Activated naive CD4-positive, alpha-beta T cell treated with anti-CD3 and anti-CD28 coated beads for 36 hours (primary cell): ENCODE data around the gene ADAMTS14. TPM values are rescaled to one million over a fixed set of nuclear protein-coding genes. Genes with fewer than 3 reads are reported as not detected.
A peak's percentile ranks its signal among the peaks of the same experiment; 100 is the strongest.
"Not testable (repeated sequence)": the region's sequence is repeated elsewhere in the genome, so short reads cannot be mapped to it uniquely, and the experiment has no call there.

Experiments used
- CTCF ChIA-PET: fragments of 350-600 bp; sonication (Branson Sonifier 250); formaldehyde crosslinking; loops from one replicate; lab custom pipeline; 2021; ENCODE audit warnings: antibody characterized with exemption; lab: Charles Lee
- DNase-seq: peaks from one replicate; pipeline ENCODE4 v3.0.0-alpha.2; 2020
- H3K27ac Mint-ChIP-seq: one replicate; pipeline ENCODE4 v1.8.0; 2021; ENCODE audit warnings: mild to moderate bottlenecking, mixed read lengths
- H3K27me3 Mint-ChIP-seq: one replicate; pipeline ENCODE4 v1.8.0; 2021; ENCODE audit warnings: low read depth, mixed read lengths
- H3K36me3 Mint-ChIP-seq: one replicate; pipeline ENCODE4 v1.8.0; 2021; ENCODE audit warnings: low read depth, mixed read lengths
- H3K4me1 Mint-ChIP-seq: one replicate; pipeline ENCODE4 v1.8.0; 2021; ENCODE audit warnings: low read depth, mixed read lengths
- H3K4me3 Mint-ChIP-seq: one replicate; pipeline ENCODE4 v1.8.0; 2021; ENCODE audit warnings: mild to moderate bottlenecking, moderate library complexity, mixed read lengths
- H3K9me3 Mint-ChIP-seq: one replicate; pipeline ENCODE4 v1.8.0; 2021; ENCODE audit warnings: mixed read lengths
- intact Hi-C: fragments of 100-400 bp; cut with micrococcal nuclease; formaldehyde crosslinking; loops from one replicate; pipeline ENCODE4 v1.15.1; 2023
- total RNA-seq, 2 experiments: library from RNA; stranded (reverse); gene quantifications; one replicate each; pipeline ENCODE4 v1.2.3, GENCODE V29; 2021

ADAMTS14 gene
- total RNA-seq, 2 experiments from 2014 or later: not detected

- DNase-seq, H3K36me3 Mint-ChIP-seq, CTCF ChIA-PET, intact Hi-C loops, H3K27ac Mint-ChIP-seq, H3K4me1 Mint-ChIP-seq, H3K4me3 Mint-ChIP-seq, H3K27me3 Mint-ChIP-seq: not testable (repeated sequence)
- H3K9me3 Mint-ChIP-seq: peaks cover 17% of the 10 kb centered on the region
Observed at GRCh38 chr10:70644959-70645358, 27.3 kb upstream of the ADAMTS14 start.

- Mint-ChIP-seq H3K27me3 (no peaks in the 10 kb centered on the region), H3K4me3 (no peak overlapping the region), H3K9me3 (peaks cover 34% of the 10 kb centered on the region), H3K27ac (no peak overlapping the region), H3K36me3 (peaks cover 3% of the 10 kb centered on the region), H3K4me1 (no peaks in the 10 kb centered on the region)
- no peak for DNase-seq
- CTCF ChIA-PET: interaction anchor here (1.7 kb wide), 1 partner anchor 186 kb away, joined by 4 read pairs; no protein-coding TSS in a partner anchor
- intact Hi-C loops: no loop called here
Observed at GRCh38 chr10:70647086-70647485, 25.2 kb upstream of the ADAMTS14 start.

- Mint-ChIP-seq H3K27me3 (no peaks in the 10 kb centered on the region), H3K27ac (no peak overlapping the region), H3K36me3 (peaks cover 3% of the 10 kb centered on the region), H3K4me3 (no peak overlapping the region), H3K9me3 (peaks cover 39% of the 10 kb centered on the region), H3K4me1 (no peaks in the 10 kb centered on the region)
- CTCF ChIA-PET: interaction anchor here (1.7 kb wide), 1 partner anchor 187 kb away, joined by 4 read pairs; no protein-coding TSS in a partner anchor
- DNase-seq: no peak
- intact Hi-C loops: no loop called here
Observed at GRCh38 chr10:70648427-70648826, 23.9 kb upstream of the ADAMTS14 start.

GRCh38 chr10:70649526-70649925, 22.8 kb upstream of the ADAMTS14 start:
- H3K9me3 Mint-ChIP-seq: peaks cover 39% of the 10 kb centered on the region

GRCh38 chr10:70650104-70650503, 22.2 kb upstream of the ADAMTS14 start:
- Mint-ChIP-seq H3K27me3 (no peaks in the 10 kb centered on the region), H3K9me3 (peaks cover 39% of the 10 kb centered on the region)

More at GRCh38 chr10:70649526-70649925, 22.8 kb upstream of the ADAMTS14 start:
- CTCF ChIA-PET: no interaction called here
- Mint-ChIP-seq H3K36me3 (peaks cover 3% of the 10 kb centered on the region), H3K4me3 (no peak overlapping the region), H3K27ac (no peak overlapping the region), H3K27me3 (no peaks in the 10 kb centered on the region), H3K4me1 (no peaks in the 10 kb centered on the region)
- DNase-seq: no peak
- intact Hi-C loops: no loop called here

GRCh38 chr10:70650718-70651117, 21.6 kb upstream of the ADAMTS14 start:
- CTCF ChIA-PET: no interaction called here
- no peaks in the 10 kb centered on the region for H3K4me1 Mint-ChIP-seq
- H3K27me3 Mint-ChIP-seq: no peaks in the 10 kb centered on the region
- no peak overlapping the region for H3K27ac Mint-ChIP-seq
- no peak for DNase-seq
- peaks cover 39% of the 10 kb centered on the region for H3K9me3 Mint-ChIP-seq
- intact Hi-C loops: no loop called here
- H3K4me3 Mint-ChIP-seq: no peak overlapping the region
- peaks cover 3% of the 10 kb centered on the region for H3K36me3 Mint-ChIP-seq

More at GRCh38 chr10:70650104-70650503, 22.2 kb upstream of the ADAMTS14 start:
- intact Hi-C loops: no loop called here
- Mint-ChIP-seq H3K4me3 (no peak overlapping the region), H3K36me3 (peaks cover 3% of the 10 kb centered on the region), H3K4me1 (no peaks in the 10 kb centered on the region), H3K27ac (no peak overlapping the region)
- no peak for DNase-seq
- CTCF ChIA-PET: no interaction called here

GRCh38 chr10:70651661-70652060, 20.6 kb upstream of the ADAMTS14 start:
- peaks cover 39% of the 10 kb centered on the region for H3K9me3 Mint-ChIP-seq
- H3K36me3 Mint-ChIP-seq: peaks cover 3% of the 10 kb centered on the region
- H3K27me3 Mint-ChIP-seq: no peaks in the 10 kb centered on the region
- peak; percentile 27 for DNase-seq
- intact Hi-C loops: no loop called here
- peaks cover 5% of the 10 kb centered on the region for H3K4me1 Mint-ChIP-seq
- H3K4me3 Mint-ChIP-seq: no peak overlapping the region
- CTCF ChIA-PET: no interaction called here
- no peak overlapping the region for H3K27ac Mint-ChIP-seq

- CTCF ChIA-PET: interaction anchor here (1.1 to 1.2 kb wide), 2 partner anchors 34 to 62 kb away, joined by 3 to 4 read pairs; no protein-coding TSS in a partner anchor
- Mint-ChIP-seq H3K27ac (no peak overlapping the region), H3K4me3 (no peak overlapping the region), H3K36me3 (peaks cover 3% of the 10 kb centered on the region), H3K27me3 (no peaks in the 10 kb centered on the region), H3K9me3 (peaks cover 39% of the 10 kb centered on the region), H3K4me1 (peaks cover 10% of the 10 kb centered on the region)
- DNase-seq: no peak
- intact Hi-C loops: no loop called here
Observed at GRCh38 chr10:70652761-70653657, 19.3 kb upstream of the ADAMTS14 start.

GRCh38 chr10:70655316-70655715, 17.0 kb upstream of the ADAMTS14 start:
- Mint-ChIP-seq H3K9me3 (peaks cover 27% of the 10 kb centered on the region), H3K27me3 (no peaks in the 10 kb centered on the region), H3K36me3 (peaks cover 3% of the 10 kb centered on the region), H3K27ac (no peak overlapping the region), H3K4me3 (no peak overlapping the region), H3K4me1 (peaks cover 10% of the 10 kb centered on the region)
- no peak for DNase-seq
- intact Hi-C loops: no loop called here
- CTCF ChIA-PET: no interaction called here

GRCh38 chr10:70656489-70656888, 15.8 kb upstream of the ADAMTS14 start:
- DNase-seq: peak; percentile 78
- CTCF ChIA-PET: interaction anchor here (1.9 kb wide), 1 partner anchor 97 kb away, joined by 4 read pairs; no protein-coding TSS in a partner anchor

GRCh38 chr10:70657041-70657440, 15.3 kb upstream of the ADAMTS14 start:
- Mint-ChIP-seq H3K27ac (no peak overlapping the region), H3K4me3 (no peak overlapping the region), H3K9me3 (peaks cover 12% of the 10 kb centered on the region), H3K36me3 (no peaks in the 10 kb centered on the region), H3K4me1 (peaks cover 10% of the 10 kb centered on the region), H3K27me3 (no peaks in the 10 kb centered on the region)
- intact Hi-C loops: loop anchor here (2.0 kb wide), 1 partner anchor 98 kb away; no protein-coding TSS in a partner anchor
- no peak for DNase-seq
- CTCF ChIA-PET: interaction anchor here (1.9 kb wide), 1 partner anchor 98 kb away, joined by 4 read pairs; no protein-coding TSS in a partner anchor

More at GRCh38 chr10:70656489-70656888, 15.8 kb upstream of the ADAMTS14 start:
- Mint-ChIP-seq H3K27ac (no peak overlapping the region), H3K36me3 (peaks cover 3% of the 10 kb centered on the region), H3K4me3 (no peak overlapping the region), H3K27me3 (no peaks in the 10 kb centered on the region), H3K9me3 (peaks cover 17% of the 10 kb centered on the region), H3K4me1 (peaks cover 10% of the 10 kb centered on the region)
- intact Hi-C loops: loop anchor here (1.0 to 2.0 kb wide), 2 partner anchors 78 to 98 kb away; no protein-coding TSS in a partner anchor

- H3K27me3 Mint-ChIP-seq: no peaks in the 10 kb centered on the region
- H3K27ac Mint-ChIP-seq: no peak overlapping the region
- H3K9me3 Mint-ChIP-seq: peaks cover 7% of the 10 kb centered on the region
- H3K4me1 Mint-ChIP-seq: peaks cover 10% of the 10 kb centered on the region
- H3K36me3 Mint-ChIP-seq: no peaks in the 10 kb centered on the region
- intact Hi-C loops: no loop called here
- CTCF ChIA-PET: interaction anchor here (0.6 kb wide), 1 partner anchor 77 kb away, joined by 4 read pairs; no protein-coding TSS in a partner anchor
- no peak overlapping the region for H3K4me3 Mint-ChIP-seq
- DNase-seq: no peak
Observed at GRCh38 chr10:70658582-70659136, 13.6 kb upstream of the ADAMTS14 start.
